HepG2 (cell line): ENCODE measurements around the gene LRRC39. TPM values are rescaled to one million over a fixed set of nuclear protein-coding genes. Genes with fewer than 3 reads are reported as not detected.

Experiments used
- ATAC-seq: fragments of 200-7000 bp; cut with Tn5 transposase; 3 replicates; pipeline ENCODE4 v1.9.1; 2020; ENCODE audit warnings: mild to moderate bottlenecking, moderate library complexity
- BruUV-seq: library from RNA; stranded (reverse); fragments of 400-500 nt; replicated peaks from 2 replicates; lab custom pipeline; 2021; lab: Mats Ljungman, UMichigan
- CTCF ChIA-PET: fragments of 300-600 bp; formaldehyde crosslinking; extraction: SDS; loops from one replicate; lab custom pipeline; 2021; ENCODE audit warnings: low total read pairs, inconsistent platforms, low intra/inter-chr PET ratio; lab: Yijun Ruan, JAX
- POLR2A ChIA-PET: fragments of 350-600 bp; sonication (Branson Sonifier 250); formaldehyde crosslinking; loops from one replicate; lab custom pipeline; 2020; ENCODE audit warnings: antibody characterized with exemption, inconsistent platforms; lab: Yijun Ruan, JAX
- DNase-seq: peaks from one replicate; pipeline ENCODE4 v3.0.0-alpha.2; 2015; ENCODE audit warnings: low spot score
- FAIRE-seq: peaks from 3 replicates; lab custom pipeline; 2011; peaks lifted over from hg19 to GRCh38; lab: Jason Lieb, UNC
- H2AFZ ChIP-seq: one replicate; pipeline ENCODE4 v1.6.1; 2011; ENCODE audit warnings: low read length, inconsistent platforms
- H3K27ac ChIP-seq: fragments of 300-600 bp; 3 replicates; pipeline ENCODE4 v1.8.0; 2011; ENCODE audit warnings: mixed run types, mild to moderate bottlenecking, mixed read lengths, low read length, inconsistent platforms; ENCODE audit not compliant: insufficient read depth; ENCODE audit errors: extremely low read length
- H3K27me3 ChIP-seq, 2 experiments: fragments of 200-600 bp in 1 of 2; 2 replicates in 1 of 2; 3 replicates in 1 of 2; pipeline versions ENCODE4 v1.6.0 to v1.8.0; 2011; ENCODE audit warnings: low read length in 2 of 2, mild to moderate bottlenecking in 2 of 2, moderate library complexity in 2 of 2, inconsistent platforms in 1 of 2; ENCODE audit not compliant: insufficient read depth in 2 of 2, control insufficient read depth in 1 of 2
- H3K36me3 ChIP-seq, 2 experiments: fragments of 200-600 bp in 1 of 2; replicated peaks in 1 of 2; 2 replicates in 1 of 2; 3 replicates in 1 of 2; pipeline versions ENCODE4 v1.5.1 to v1.8.0; 2011; ENCODE audit warnings: low read length in 2 of 2, inconsistent platforms in 1 of 2; ENCODE audit not compliant: insufficient read depth in 2 of 2, control insufficient read depth in 1 of 2
- H3K4me1 ChIP-seq: 2 replicates; pipeline ENCODE4 v1.5.1; 2012; ENCODE audit warnings: low read length, inconsistent platforms; ENCODE audit not compliant: insufficient read depth
- H3K4me2 ChIP-seq: 2 replicates; pipeline ENCODE4 v1.6.0; 2011; ENCODE audit warnings: low read depth, low read length, inconsistent platforms
- H3K4me3 ChIP-seq, 3 experiments: fragments of 200-600 bp in 1 of 3; sonication (generic), shearing (Covaris generic) in 1 of 3; replicated peaks in 1 of 3; 2 replicates each; pipeline ENCODE4 v1.5.1; 2011 to 2016; ENCODE audit warnings: low read length in 3 of 3, inconsistent platforms in 2 of 3, low read depth in 2 of 3, mild to moderate bottlenecking in 2 of 3, control low read depth in 1 of 3, mixed read lengths in 1 of 3; ENCODE audit not compliant: insufficient read depth in 1 of 3
- H3K79me2 ChIP-seq: one replicate; pipeline ENCODE4 v1.6.1; 2011; ENCODE audit warnings: low read length, inconsistent platforms; ENCODE audit not compliant: insufficient read depth
- H3K9ac ChIP-seq: 2 replicates; pipeline ENCODE4 v1.6.0; 2011; ENCODE audit warnings: mild to moderate bottlenecking, low read depth, low read length, inconsistent platforms; ENCODE audit not compliant: insufficient read depth
- H3K9me3 ChIP-seq: 2 replicates; pipeline ENCODE4 v1.5.1; 2012; ENCODE audit warnings: mild to moderate bottlenecking, low read length
- H4K20me1 ChIP-seq: 2 replicates; pipeline ENCODE4 v1.6.0; 2011; ENCODE audit warnings: inconsistent platforms, mild to moderate bottlenecking, low read length, moderate library complexity; ENCODE audit not compliant: insufficient read depth
- CBFB ChIP-seq: sonication (generic); formaldehyde crosslinking; IDR thresholded peaks from 2 replicates; pipeline ENCODE4 v1.4.0; 2020; ENCODE audit warnings: missing genetic modification reagents
- FLYWCH1 ChIP-seq: sonication (generic); formaldehyde crosslinking; IDR thresholded peaks from 2 replicates; pipeline ENCODE4 v1.8.1; 2023; ENCODE audit warnings: mild to moderate bottlenecking, missing genetic modification reagents
- HES4 ChIP-seq: sonication (generic); formaldehyde crosslinking; IDR thresholded peaks from 2 replicates; pipeline ENCODE4 v1.9.0; 2021; ENCODE audit warnings: mild to moderate bottlenecking, missing genetic modification reagents, borderline replicate concordance
- MATR3 ChIP-seq: sonication (generic); formaldehyde crosslinking; IDR thresholded peaks from 2 replicates; pipeline ENCODE4 v1.4.0; 2020; ENCODE audit warnings: missing genetic modification reagents
- MTF2 ChIP-seq: sonication (generic); formaldehyde crosslinking; IDR thresholded peaks from 2 replicates; pipeline ENCODE4 v1.5.0; 2020; ENCODE audit warnings: missing genetic modification reagents, borderline replicate concordance
- RNF2 ChIP-seq: fragments of 450-650 bp; conservative IDR thresholded peaks from 2 replicates; pipeline ENCODE4 v1.6.1; 2016; ENCODE audit warnings: low read depth
- YEATS4 ChIP-seq: sonication (generic); formaldehyde crosslinking; IDR thresholded peaks from 2 replicates; pipeline ENCODE4 v1.4.0; 2020; ENCODE audit warnings: missing genetic modification reagents, borderline replicate concordance
- ZNF572 ChIP-seq: sonication (generic); formaldehyde crosslinking; IDR thresholded peaks from 2 replicates; pipeline ENCODE4 v1.5.1; 2020; ENCODE audit warnings: mild to moderate bottlenecking, missing genetic modification reagents
- ZSCAN31 ChIP-seq: sonication (generic); formaldehyde crosslinking; IDR thresholded peaks from 2 replicates; pipeline ENCODE4 v1.5.0; 2020; ENCODE audit warnings: low read depth, mild to moderate bottlenecking, missing genetic modification reagents
- WGBS: methylation state at CpG from one replicate; pipeline ENCODE4 v1.1.6; 2017; ENCODE audit warnings: low lambda C conversion rate; 5-methylcytosine and 5-hydroxymethylcytosine counted together
- in situ Hi-C: cut with HindIII; loops from 2 replicates; pipeline ENCODE4 v1.10.0; 2017; ENCODE audit warnings: low pct_unique_long_range_greater_than_20kb; ENCODE audit not compliant: extremely low pct_ligation_motif_present
- intact Hi-C: fragments of 100-400 bp; cut with micrococcal nuclease; formaldehyde crosslinking; loops from one replicate; pipeline ENCODE4 v1.10.0; 2022; ENCODE audit not compliant: unreplicated experiment
- polyA plus RNA-seq, 8 experiments: library from polyadenylated mRNA; depleted of rRNA in 3 of 8; stranded (reverse) in 7 of 8; unstranded in 1 of 8; fragments of >200 nt; fragmentation: Illumina TruSeq in 4 of 8; extraction: Trizol in 4 of 8; gene quantifications; 2 replicates each; pipeline versions ENCODE4 v1.2.1 to v1.2.3, GENCODE V29; 2011 to 2016; ENCODE audit warnings: low read depth in 4 of 8, missing spikeins in 1 of 8, mixed read lengths in 1 of 8; ENCODE audit not compliant: insufficient read depth in 1 of 8
- total RNA-seq, 5 experiments: library from RNA; depleted of rRNA; stranded (reverse); fragments of >200 nt; fragmentation: Illumina TruSeq; extraction: Trizol; gene quantifications; 2 replicates each; pipeline ENCODE4 v1.2.3, GENCODE V29; 2016; ENCODE audit warnings: low read depth in 1 of 5
- TF ChIP-seq, protein P1 (sequence below): sonication (generic); formaldehyde crosslinking; IDR thresholded peaks from 2 replicates; pipeline ENCODE4 v1.5.0; 2020; ENCODE audit warnings: missing genetic modification reagents
- TF ChIP-seq, protein P2 (sequence below): sonication (generic); formaldehyde crosslinking; IDR thresholded peaks from 2 replicates; pipeline ENCODE4 v1.4.0; 2020; ENCODE audit warnings: mild to moderate bottlenecking, missing genetic modification reagents
- TF ChIP-seq, protein P3 (sequence below): sonication (generic); formaldehyde crosslinking; IDR thresholded peaks from 2 replicates; pipeline ENCODE4 v1.4.0; 2020; ENCODE audit warnings: missing genetic modification reagents, mild to moderate bottlenecking, borderline replicate concordance
- TF ChIP-seq, protein P4 (sequence below): sonication (generic); formaldehyde crosslinking; IDR thresholded peaks from 2 replicates; pipeline ENCODE4 v1.4.0; 2020; ENCODE audit warnings: mild to moderate bottlenecking, missing genetic modification reagents
- TF ChIP-seq, protein P5 (sequence below): IDR thresholded peaks from 2 replicates; pipeline ENCODE4 v1.6.1; 2012; ENCODE audit warnings: inconsistent platforms
- TF ChIP-seq, protein P6 (sequence below): IDR thresholded peaks from 2 replicates; pipeline ENCODE4 v1.6.1; 2016; ENCODE audit warnings: missing compliant biosample characterization, missing genetic modification reagents, borderline replicate concordance

LRRC39 gene
- total and polyA plus RNA-seq, 2 of the 13 experiments (the other 11 are each of a cell fraction or from before 2014, with no cell fraction given): 0.07 to 0.32 TPM

DNA sequence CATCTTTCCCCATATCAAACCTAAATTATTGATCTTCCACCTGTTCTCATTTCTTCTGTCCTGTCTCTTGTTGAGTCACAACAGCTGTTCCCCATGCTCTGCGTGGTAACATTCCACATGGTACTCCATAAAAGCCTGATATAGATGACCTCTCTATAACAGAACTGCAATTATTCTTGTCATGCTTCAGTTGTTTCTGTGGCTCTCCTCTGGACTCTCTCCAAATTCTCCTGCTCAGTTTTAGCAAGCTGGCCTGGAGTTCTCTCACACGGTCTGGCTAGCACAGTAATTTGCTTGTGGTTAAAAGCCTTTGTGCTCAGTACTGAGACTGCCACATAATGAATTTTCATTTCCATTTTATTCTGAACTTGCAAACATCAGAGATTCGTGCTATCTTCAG lies 10.6 kb upstream of the LRRC39 start:
- H3K4me2 ChIP-seq: no peak overlapping the region
- 88% methylated on average over 3 of the region's 3 CpGs for WGBS
- no peak overlapping the region for H3K27ac ChIP-seq
- DNase-seq: no peak
- in situ Hi-C loops: no loop called here
- H3K9ac ChIP-seq: no peak overlapping the region
- no peaks in the 10 kb centered on the region for H3K79me2 ChIP-seq
- intact Hi-C loops: no loop called here
- BruUV-seq: no TSS peak
- ChIA-PET CTCF (no interaction called here), POLR2A (no interaction called here)
- no peak overlapping the region for H3K4me3 ChIP-seq
- no peaks in the 10 kb centered on the region for H3K4me1 ChIP-seq
- H3K27me3 ChIP-seq: no peaks in the 10 kb centered on the region
- FAIRE-seq: no peak
- no peak for TF ChIP-seq YEATS4 (CRISPR knock-in tag)
- TF ChIP-seq, protein P1, sequence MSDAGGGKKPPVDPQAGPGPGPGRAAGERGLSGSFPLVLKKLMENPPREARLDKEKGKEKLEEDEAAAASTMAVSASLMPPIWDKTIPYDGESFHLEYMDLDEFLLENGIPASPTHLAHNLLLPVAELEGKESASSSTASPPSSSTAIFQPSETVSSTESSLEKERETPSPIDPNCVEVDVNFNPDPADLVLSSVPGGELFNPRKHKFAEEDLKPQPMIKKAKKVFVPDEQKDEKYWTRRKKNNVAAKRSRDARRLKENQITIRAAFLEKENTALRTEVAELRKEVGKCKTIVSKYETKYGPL (CRISPR knock-in tag): no peak
- TF ChIP-seq, protein P2, sequence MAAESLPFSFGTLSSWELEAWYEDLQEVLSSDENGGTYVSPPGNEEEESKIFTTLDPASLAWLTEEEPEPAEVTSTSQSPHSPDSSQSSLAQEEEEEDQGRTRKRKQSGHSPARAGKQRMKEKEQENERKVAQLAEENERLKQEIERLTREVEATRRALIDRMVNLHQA (CRISPR knock-in tag): no peak
- no peak for TF ChIP-seq ZNF572 (CRISPR knock-in tag)
- TF ChIP-seq, protein P3, sequence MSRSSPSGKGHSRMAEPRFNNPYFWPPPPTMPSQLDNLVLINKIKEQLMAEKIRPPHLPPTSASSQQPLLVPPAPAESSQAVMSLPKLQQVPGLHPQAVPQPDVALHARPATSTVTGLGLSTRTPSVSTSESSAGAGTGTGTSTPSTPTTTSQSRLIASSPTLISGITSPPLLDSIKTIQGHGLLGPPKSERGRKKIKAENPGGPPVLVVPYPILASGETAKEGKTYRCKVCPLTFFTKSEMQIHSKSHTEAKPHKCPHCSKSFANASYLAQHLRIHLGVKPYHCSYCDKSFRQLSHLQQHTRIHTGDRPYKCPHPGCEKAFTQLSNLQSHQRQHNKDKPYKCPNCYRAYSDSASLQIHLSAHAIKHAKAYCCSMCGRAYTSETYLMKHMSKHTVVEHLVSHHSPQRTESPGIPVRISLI (CRISPR knock-in tag): no peak
- TF ChIP-seq, protein P4, sequence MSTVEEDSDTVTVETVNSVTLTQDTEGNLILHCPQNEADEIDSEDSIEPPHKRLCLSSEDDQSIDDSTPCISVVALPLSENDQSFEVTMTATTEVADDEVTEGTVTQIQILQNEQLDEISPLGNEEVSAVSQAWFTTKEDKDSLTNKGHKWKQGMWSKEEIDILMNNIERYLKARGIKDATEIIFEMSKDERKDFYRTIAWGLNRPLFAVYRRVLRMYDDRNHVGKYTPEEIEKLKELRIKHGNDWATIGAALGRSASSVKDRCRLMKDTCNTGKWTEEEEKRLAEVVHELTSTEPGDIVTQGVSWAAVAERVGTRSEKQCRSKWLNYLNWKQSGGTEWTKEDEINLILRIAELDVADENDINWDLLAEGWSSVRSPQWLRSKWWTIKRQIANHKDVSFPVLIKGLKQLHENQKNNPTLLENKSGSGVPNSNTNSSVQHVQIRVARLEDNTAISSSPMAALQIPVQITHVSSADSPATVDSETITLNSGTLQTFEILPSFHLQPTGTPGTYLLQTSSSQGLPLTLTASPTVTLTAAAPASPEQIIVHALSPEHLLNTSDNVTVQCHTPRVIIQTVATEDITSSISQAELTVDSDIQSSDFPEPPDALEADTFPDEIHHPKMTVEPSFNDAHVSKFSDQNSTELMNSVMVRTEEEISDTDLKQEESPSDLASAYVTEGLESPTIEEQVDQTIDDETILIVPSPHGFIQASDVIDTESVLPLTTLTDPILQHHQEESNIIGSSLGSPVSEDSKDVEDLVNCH (CRISPR knock-in tag): no peak
- TF ChIP-seq, protein P5, sequence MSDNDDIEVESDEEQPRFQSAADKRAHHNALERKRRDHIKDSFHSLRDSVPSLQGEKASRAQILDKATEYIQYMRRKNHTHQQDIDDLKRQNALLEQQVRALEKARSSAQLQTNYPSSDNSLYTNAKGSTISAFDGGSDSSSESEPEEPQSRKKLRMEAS: no peak
- no peak for TF ChIP-seq RNF2
- no peak for TF ChIP-seq FLYWCH1 (CRISPR knock-in tag)
- TF ChIP-seq MATR3: no peak
- no peak for TF ChIP-seq CBFB
- TF ChIP-seq MTF2: no peak
- TF ChIP-seq ZSCAN31 (CRISPR knock-in tag): no peak
- TF ChIP-seq, protein P6, sequence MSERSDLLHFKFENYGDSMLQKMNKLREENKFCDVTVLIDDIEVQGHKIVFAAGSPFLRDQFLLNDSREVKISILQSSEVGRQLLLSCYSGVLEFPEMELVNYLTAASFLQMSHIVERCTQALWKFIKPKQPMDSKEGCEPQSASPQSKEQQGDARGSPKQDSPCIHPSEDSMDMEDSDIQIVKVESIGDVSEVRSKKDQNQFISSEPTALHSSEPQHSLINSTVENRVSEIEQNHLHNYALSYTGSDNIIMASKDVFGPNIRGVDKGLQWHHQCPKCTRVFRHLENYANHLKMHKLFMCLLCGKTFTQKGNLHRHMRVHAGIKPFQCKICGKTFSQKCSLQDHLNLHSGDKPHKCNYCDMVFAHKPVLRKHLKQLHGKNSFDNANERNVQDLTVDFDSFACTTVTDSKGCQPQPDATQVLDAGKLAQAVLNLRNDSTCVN (CRISPR knock-in tag): no peak
- TF ChIP-seq HES4 (CRISPR knock-in tag): no peak
- TF ChIP-seq, all 625 proteins: peak for 0
- Histone ChIP-seq H3K9me3 (no peaks in the 10 kb centered on the region), H2AFZ (no peak overlapping the region), H4K20me1 (no peaks in the 10 kb centered on the region), H3K36me3 (no peaks in the 10 kb centered on the region; a peak in 1 of 5 replicates)
- no peak for ATAC-seq
